ENCODE results near the gene MPRIP.

DNA sequence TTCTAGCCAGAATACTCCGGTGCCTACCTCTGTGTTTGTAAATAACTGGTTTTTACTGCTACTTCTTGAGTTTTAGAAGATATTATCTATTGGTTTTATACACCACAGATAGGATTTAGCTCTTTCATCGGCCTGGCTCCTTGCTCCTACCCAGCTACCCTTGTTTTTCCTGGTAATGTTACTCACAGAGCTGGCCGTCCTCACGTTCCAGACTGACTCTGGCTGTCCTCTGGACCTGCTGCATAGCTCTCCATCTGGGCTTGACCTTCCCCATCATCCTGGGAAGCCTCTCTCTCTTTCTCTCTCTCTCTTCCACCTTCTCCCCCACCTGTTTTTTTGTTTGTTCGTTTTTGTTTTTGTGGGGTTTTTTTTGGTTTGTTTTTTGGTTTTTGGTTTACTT is 51.5 kb downstream of the MPRIP start:
- TF ChIP-seq, protein P1, sequence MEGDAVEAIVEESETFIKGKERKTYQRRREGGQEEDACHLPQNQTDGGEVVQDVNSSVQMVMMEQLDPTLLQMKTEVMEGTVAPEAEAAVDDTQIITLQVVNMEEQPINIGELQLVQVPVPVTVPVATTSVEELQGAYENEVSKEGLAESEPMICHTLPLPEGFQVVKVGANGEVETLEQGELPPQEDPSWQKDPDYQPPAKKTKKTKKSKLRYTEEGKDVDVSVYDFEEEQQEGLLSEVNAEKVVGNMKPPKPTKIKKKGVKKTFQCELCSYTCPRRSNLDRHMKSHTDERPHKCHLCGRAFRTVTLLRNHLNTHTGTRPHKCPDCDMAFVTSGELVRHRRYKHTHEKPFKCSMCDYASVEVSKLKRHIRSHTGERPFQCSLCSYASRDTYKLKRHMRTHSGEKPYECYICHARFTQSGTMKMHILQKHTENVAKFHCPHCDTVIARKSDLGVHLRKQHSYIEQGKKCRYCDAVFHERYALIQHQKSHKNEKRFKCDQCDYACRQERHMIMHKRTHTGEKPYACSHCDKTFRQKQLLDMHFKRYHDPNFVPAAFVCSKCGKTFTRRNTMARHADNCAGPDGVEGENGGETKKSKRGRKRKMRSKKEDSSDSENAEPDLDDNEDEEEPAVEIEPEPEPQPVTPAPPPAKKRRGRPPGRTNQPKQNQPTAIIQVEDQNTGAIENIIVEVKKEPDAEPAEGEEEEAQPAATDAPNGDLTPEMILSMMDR (IDR thresholded peaks at IDR 0.05), result no peak
- TF ChIP-seq POLR2A (IDR thresholded peaks at IDR 0.05), result no peak
